Stimulated activated CD4-positive, alpha-beta T cell treated with anti-CD3 and anti-CD28 coated beads, Interleukin-4, amount 100 ng/mL, for 4 hours (primary cell): ENCODE data around the gene MYL6B.
"Not testable (repeated sequence)": the region's sequence is repeated elsewhere in the genome, so short reads cannot be mapped to it uniquely, and the experiment has no call there.

Experiments
- DNase-seq, 2 experiments: peaks; one replicate each; pipeline ENCODE4 v3.0.0-alpha.2; 2020

Gene MYL6B

DNA sequence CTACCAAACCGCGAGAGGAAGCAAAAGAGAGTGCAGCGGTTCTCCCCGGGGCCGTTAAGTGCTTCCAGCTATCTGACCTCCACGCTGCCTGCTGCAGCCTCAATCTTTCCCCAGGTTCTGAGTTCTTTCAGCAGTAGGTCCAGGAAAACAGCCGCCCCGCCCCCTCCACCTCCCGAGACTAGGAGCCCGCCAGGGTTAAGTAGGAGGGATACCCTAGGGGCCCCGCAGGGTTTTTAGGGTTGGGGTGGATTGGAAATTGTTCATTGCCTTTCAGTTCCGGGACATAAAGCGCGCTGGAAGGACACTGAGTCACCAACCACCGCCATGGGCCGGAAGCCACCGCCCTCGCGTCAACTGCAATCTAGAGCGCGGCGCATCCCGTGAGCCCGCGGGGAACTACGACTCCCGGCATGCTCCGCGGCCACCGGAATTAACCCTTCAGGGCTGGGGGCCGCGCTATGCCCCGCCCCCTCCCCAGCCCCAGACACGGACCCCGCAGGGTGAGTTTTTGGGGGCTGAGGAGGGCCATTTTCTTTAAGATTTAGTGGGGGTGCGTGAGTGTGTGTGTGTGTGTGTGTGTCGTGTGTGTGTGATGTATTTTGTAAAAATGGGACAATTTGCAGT lies at the start of gene MYL6B:
MYL6B (plus strand) TSS at position 456 of the 624 bp plus-strand sequence. CDS start 1,332 bp downstream, outside the sequence.
- DNase-seq, result peak; percentile 92 to 93

DNA sequence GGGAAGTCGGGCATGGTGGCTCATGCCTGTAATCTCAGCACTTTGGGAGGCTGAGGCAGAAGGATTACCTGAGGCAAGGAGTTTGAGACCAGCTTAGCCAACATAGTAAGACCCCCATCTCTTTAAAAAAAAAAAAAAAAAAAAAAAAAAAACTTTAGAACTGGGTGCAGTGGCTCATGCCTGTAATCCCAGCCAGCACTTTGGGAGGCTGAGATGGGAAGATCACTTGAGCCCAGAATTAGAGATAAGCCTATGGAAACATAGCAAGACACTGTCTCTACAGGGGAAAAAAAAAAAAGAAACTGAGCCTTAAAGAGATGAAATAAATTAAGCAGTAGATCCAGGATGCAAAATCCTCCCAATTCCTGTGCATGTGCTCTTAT lies 49.7 kb upstream of the MYL6B start:
- no peak for DNase-seq

DNA sequence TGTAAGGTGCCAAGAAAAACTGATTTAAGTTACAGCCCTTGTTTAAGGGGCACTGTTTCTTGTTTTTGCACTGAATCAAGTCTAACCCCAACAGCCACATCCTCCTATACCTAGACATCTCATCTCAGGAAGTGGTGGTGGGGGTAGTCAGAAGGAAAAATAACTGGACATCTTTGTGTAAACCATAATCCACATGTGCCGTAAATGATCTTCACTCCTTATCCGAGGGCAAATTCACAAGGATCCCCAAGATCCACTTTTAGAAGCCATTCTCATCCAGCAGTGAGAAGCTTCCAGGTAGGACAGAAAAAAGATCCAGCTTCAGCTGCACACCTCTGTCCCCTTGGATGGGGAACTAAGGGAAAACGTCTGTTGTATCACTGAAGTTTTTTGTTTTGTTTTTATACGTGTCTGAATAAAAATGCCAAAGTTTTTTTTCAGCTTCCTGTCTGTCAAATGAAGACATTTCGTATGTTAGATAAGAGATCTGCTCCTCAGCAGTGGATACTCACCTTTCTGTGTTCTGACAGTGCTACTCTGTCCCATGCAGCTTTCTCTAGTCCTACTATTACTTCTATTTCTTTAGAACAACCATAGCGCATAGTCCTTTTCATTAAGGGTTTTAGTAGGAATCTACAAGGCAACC lies 49.2 kb upstream of the MYL6B start:
- DNase-seq, result no peak

DNA sequence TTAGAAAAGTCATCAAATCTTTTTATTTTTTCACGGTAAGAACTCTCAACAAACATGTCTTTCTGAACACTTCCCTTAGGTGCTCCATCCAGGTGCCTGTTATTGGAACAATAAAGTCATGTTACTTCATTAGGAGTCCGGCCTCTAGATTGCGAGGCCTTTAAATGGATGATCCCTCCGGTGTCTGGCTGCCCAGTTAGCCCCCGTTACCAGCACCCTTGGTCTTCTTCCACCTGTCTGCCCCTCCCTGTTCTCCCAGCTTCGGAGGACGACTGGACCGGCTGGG lies 48.6 kb upstream of the MYL6B start:
- DNase-seq, result no peak

DNA sequence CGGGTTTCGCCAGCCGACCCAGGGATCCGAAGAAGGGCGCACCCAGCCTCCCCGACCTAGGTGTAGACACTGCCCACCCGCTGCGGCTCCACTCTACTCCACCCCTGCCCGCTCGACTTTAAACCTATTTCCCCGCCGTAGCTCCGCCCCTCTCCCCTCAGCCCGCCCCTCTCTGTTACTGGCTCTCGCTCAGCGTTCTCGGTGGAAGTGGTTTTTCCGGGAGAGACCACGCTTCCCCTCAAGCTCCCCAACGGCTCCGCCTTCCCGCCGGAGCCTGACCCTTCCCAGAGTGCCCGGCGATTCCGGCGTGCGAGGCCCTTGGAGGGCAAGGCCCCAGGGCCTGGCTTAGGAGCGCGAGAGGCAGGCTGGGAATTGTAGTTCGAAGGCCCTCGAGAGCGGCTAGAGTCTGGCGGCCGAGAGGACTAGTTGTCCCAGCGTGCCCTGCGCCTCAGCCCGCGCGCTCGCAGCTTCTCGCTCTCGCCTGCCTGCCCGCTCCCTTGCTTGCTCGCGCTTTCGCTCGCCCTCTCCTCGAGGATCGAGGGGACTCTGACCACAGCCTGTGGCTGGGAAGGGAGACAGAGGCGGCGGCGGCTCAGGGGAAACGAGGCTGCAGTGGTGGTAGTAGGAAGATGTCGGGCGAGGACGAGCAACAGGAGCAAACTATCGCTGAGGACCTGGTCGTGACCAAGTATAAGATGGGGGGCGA lies 48.1 kb upstream of the MYL6B start, which contains the start of gene PA2G4:
PA2G4 (plus strand) TSS at position 451 of the 706 bp plus-strand sequence; CDS start at position 630, 179 bp downstream.
- DNase-seq, result peak; percentile 96 to 97

DNA sequence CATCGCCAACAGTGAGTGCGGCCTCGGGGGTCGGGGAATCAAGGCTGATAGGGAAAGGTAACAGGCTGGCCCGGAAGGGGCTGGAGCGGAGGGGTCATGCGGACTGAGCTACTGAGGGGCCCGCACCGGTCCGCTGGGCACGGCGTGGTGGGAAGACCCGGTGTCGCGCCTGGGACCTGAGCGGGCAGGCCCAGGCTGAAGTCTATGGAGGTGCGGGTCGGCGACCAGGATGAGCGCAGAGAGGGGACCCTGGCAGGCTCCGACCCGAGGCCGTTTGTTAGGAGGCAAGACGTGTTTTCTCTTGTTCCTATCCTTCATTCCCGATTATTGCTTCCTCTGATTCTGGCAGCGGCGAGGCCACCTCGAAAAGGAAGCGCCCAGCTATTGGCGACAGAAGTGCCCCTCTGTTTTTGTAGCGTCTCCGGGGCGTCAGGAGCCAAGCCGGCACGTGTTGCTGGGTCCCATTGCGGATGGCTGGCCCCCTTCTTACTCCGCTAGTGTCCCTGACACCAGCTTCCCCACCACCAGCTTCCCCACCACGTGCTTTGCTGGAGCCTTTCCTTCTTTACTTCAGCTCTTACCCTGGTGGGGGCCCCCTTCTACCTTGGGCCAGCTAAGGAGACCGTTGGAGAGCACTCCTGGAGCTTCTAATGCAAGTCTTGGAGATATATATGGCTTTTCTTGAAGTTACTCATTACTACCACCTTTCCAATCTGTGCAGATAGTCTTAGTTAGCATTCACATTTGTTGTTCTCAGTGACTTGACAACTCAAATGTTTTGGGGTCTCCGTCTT lies 47.4 kb upstream of the MYL6B start:
- peak; percentile 16 to 41 for DNase-seq

DNA sequence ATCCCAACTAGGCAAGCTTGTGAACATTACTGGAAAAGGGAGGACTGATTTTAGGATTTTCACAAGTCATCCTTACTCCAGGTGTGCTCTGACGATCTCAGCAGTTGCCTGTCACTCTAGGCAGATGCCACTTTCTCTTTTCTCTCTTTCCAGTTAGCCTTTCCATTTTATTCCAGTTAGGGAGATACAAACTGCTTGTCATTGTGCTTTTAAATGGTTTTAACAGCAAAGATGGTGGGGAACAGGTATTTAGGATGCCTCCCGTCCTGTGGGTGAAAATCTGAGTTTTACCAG lies 46.8 kb upstream of the MYL6B start:
- DNase-seq, result no peak

DNA sequence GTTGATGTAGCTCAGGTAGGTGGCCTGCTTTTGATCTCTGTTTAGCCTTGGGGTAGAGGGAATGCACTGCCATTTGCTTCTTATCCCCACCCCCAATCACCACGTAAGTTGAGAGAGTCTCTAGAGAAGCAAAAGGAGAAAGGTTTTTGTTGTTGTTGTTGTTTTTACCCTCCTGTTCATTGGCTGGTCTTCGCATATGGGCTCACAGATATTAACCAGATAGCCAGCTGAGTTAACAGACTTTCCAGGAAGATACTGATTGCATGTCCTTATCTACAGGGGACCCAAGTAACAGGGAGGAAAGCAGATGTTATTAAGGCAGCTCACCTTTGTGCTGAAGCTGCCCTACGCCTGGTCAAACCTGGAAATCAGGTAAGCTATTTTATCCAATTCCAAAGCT lies 45.1 kb upstream of the MYL6B start:
- DNase-seq, result no peak

DNA sequence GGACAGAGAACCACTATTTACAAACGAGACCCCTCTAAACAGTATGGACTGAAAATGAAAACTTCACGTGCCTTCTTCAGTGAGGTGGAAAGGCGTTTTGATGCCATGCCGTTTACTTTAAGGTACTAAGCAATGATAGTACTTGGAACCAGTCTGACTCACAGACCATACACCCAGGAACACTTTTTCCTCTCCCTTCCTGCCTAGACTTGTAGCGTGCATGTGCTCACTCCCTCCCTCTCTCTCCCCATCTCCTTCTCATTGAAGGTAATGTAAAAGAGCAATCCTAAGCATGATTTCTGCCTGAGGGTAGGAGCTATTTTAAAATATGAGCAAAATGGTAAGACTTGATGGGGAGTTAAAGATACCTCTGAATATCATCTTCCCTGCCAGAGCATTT lies 41.8 kb upstream of the MYL6B start:
- no peak for DNase-seq

DNA sequence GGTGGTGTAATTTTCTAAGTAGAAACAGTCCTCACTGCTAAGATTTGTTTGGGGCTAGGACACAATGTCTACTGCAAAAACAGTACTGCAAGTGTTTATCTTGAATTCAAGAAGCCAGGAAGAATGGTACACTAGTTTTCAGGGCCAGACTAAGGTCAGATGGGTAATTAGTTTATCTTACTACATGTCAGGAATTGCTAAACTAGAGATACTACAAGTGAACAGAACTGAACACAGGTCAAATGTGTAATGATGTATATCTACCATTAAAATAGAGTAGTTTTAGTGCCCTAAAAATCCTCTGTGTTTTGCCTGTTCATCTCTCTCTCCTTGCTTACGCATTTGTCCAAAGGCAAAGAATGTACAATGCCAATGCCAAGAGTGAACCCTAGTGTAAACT lies 38.3 kb upstream of the MYL6B start:
- no peak for DNase-seq

DNA sequence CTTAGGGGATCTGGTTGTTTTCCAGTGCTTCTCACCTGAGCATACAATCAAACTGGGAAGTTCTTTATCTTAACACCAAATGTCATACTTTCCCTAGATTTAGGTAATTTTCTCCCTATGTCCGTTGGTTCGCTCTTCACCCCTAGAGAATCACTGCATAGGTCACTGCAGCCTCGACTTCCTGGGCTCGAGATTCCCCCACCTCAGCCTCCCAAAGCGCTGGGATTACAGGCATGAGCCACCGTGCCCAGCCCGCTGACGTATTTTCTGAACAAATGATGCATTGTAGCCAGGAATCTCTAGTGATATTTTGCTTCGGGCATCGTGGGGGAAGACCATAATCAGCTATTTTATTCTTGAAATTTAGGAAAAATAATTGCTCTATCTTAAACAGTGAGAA lies 37.1 kb upstream of the MYL6B start:
- no peak for DNase-seq

DNA sequence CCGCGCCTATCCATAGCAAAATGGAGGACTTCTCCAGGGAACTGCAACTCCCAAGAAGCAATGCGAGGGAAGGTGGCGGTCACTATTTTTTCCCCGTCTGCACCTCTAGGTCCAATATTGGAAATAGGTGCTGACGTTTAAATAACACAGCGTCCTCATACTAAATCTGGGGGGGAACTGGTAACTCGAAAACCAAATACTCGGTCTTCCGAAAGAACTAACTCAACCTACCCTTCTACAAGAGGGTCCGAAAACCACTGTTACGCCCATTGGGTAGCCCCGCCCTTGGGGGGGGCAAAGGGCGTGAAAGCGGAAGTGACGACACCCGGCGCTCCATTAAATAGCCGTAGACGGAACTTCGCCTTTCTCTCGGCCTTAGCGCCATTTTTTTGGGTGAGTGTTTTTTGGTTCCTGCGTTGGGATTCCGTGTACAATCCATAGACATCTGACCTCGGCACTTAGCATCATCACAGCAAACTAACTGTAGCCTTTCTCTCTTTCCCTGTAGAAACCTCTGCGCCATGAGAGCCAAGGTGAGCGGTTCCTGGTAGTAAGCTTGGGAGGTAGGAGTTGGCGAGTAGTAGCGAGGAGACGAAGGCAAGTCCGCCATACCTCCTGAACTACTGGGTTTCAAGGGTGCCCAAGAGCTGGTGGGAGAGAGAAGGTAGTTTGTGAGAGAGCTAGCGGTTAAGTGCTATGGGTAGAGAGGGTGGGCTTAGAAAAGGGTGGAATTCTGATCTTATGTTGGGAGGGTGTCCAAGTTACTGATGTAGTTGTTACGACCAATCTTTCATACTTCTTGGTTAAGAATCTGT lies 35.9 kb upstream of the MYL6B start, which contains the start of gene RPL41:
RPL41 (plus strand) TSS at position 367 of the 815 bp plus-strand sequence.
- DNase-seq, result peak; percentile 90 to 92

DNA sequence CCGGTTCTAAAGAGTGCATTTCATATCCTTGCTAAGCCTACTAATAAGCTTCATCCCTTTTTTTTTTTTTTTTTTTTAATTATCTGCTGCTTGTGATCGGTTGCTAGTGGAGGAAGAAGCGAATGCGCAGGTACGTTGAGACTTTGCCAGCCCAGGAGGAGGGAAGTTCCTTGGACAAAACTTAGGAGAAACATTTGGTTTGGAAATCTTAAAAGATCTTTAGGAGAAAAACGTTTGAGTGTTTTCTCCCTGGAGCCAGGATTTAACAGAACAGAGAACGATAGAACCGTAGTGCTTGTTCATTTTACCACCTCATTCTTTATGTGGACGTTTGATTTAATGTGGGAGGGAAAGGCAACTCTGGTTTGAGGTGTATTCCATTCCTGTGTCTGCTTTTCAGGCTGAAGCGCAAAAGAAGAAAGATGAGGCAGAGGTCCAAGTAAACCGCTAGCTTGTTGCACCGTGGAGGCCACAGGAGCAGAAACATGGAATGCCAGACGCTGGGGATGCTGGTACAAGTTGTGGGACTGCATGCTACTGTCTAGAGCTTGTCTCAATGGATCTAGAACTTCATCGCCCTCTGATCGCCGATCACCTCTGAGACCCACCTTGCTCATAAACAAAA lies 35.2 kb upstream of the MYL6B start:
- not testable (repeated sequence) for DNase-seq

DNA sequence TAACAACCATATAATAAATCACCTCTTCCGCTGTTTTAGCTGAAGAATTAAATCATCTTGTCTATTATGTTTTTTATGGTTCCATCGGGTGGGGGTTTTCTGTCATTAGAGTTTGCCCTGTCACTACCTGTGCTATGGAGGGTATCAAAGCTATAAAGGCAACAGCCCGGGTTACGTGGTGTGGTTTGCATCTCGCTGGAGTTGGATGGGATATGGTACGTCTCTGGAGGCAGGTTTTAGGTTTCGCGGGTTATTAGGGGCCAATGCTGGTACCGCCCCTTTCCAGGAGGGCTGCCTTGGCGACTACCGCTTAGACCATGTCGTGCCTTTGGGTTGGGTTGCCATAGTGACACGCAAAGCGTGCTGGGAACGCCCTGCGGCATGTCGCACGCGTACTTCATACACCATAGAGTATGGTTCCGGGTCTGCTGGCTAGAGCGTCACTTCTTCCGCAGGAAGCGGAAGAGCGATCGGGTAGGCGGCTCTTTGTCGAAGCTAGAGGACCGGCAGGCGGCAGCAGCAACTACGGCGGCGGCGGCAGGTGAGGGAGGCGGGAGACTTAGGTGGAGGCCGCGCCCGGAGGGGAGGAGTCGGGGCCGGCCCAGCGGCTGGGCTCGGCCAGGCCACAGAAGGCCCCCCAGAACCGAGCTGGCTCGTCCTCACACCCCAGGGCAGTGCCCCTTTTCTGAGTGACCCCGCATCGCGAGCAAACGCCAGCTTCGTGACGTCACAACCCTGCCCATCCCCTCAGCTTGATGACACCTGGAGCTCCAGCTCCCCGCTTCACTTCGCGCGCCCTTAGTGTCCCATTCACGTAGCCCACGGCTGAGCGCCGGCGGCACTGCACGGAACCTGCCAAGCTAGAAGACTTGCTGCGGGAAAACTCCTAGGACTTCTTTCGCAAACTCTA lies 34.4 kb upstream of the MYL6B start, which contains the start of gene ZC3H10:
ZC3H10 (plus strand) TSS at position 489 of the 910 bp plus-strand sequence. CDS start 2,297 bp downstream, outside the sequence.
- DNase-seq, result peak; percentile 92 to 98

DNA sequence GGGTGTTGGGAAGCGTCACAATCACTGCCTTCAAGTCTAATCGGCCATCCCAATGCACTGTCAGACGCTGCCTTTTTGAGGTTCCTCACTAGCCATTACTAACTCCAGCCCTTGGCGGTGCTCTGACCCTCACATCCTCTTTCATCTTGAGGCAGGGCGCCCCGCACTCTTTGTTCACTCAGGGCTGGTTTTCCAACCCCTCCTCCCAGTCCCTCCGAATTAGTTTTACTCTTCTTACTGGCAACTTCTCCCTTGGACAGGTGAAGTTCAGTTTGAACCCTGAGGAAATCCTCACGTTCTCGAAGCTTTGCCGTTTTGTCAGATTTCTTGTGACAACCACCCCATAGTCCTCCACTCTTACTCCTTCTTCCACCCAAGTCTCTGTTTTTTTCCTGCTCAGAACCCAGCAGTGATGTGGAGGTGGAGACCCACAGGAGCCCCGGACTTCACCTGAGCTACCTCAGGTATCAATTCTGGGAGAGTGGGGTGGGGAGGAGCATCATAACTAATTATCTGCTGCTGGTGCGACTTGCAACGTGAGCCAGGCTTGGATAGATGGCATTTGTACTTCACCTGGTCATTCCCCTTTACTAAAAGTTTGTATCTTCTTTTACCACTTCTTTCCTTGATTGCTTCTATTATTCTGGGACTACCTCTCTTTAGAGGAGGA lies 33.6 kb upstream of the MYL6B start:
- no peak for DNase-seq

DNA sequence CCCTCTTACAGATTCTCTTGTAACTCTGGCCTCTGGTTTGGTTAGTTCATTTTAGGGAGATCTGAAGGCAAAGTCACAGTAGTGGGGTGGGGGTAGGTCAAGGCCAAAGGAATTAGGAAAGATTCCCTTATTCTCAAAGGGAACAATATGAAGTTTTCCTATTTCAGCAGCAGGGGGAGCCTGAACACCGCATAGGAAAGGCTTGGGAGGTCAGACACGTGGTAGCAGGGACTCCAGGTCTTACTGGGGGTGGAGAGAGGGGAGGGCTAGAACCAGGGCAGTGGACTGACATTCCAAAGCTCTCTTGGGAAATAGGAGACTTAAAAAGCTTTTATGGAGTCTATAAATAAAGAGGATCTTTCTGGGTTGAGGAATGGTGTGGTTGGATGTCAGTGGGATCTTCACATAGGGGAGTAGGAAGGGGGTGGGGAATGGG lies 33.0 kb upstream of the MYL6B start:
- peak; percentile 43 to 67 for DNase-seq

DNA sequence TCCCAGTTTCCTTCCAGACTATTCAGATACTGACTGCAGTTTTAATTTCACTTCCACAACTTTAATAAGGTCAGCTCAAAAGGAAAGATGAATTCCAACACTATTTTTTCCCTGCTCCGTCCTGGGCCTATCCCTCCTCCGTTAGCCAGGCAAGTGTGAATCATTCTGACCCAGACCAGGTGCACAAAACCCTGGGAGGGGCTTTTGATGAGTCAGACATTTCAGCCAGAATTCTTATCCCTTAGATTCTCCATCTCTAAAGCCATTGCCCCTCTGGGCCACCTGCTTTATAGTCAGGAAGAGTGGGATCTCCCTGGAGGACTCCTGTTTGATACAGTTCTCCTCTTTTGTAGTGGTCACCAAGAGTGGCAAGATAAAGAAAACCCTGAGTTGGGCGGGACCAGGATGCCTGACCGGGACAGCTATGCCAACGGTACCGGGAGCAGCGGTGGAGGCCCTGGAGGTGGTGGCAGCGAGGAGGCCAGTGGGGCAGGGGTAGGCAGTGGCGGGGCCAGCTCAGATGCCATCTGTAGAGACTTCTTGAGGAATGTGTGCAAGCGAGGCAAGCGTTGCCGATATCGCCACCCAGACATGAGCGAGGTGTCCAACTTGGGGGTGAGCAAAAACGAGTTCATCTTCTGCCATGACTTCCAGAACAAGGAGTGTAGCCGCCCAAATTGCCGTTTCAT lies 32.1 kb upstream of the MYL6B start:
- DNase-seq, result no peak

DNA sequence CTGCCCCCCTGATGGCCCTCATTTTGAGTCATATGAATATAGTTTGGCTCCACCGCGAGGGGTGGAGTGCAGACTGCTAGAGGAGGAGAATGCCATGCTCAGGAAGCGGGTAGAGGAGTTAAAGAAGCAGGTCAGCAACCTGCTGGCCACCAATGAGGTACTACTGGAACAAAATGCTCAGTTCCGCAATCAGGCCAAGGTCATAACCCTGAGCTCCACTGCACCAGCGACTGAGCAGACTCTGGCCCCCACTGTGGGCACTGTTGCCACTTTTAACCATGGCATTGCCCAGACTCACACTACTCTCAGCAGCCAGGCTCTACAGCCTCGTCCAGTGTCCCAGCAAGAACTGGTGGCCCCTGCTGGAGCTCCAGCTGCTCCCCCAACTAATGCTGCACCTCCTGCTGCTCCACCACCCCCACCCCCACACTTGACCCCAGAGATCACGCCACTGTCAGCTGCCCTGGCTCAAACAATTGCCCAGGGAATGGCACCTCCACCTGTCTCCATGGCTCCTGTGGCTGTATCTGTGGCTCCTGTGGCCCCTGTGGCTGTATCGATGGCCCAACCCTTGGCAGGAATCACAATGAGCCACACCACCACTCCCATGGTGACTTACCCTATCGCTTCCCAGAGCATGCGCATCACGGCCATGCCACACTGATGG lies 31.1 kb upstream of the MYL6B start:
- no peak for DNase-seq

DNA sequence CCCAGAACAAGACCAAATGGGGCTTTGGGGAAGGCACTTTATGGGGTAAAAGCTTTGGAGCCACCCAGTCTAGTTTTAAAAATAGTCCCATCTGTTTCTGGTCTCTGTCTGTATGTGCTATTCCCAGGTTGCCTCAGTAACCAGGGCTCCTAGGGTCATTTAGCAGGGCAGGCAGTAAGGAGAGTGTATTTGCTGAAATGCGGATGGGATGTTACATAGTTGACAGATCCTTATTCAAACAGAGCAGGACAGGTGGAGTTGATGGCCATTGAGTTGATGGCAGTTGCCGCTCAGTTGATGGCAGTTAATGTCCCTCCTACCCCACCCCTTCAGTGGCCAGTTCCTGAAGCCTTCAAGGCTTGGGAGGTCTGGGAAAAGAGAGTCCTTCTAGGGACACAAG lies 29.8 kb upstream of the MYL6B start:
- no peak for DNase-seq
